ENCODE data around the gene SLC8A2. TPM values are rescaled to one million over a fixed set of nuclear protein-coding genes. Genes with fewer than 3 reads are reported as not detected.
A peak's percentile ranks its signal among the peaks of the same experiment; 100 is the strongest.

Gene SLC8A2
- total RNA-seq, 1 donor from 2014 or later, result 0.27 TPM

- intact Hi-C loops (cut with DNase I), result no loop called here
- DNase-seq, result no peak
Measured at GRCh38 chr19:47476438-47476972, 4.8 kb upstream of the SLC8A2 start.

GRCh38 chr19:47475465-47475864 is 3.8 kb upstream of the SLC8A2 start:
- Histone ChIP-seq H3K36me3 (no peaks in the 10 kb centered on the region), H3K4me1 (no peaks in the 10 kb centered on the region), H3K9me3 (no peaks in the 10 kb centered on the region), H3K4me3 (no peak overlapping the region), H3K27ac (no peak overlapping the region), H3K27me3 (ENCODE audit: low read depth) (peaks cover 28% of the 10 kb centered on the region)
- ATAC-seq, result peak; percentile 36 to 54
- DNase-seq, result peak; percentile 75
- TF ChIP-seq, protein P1, sequence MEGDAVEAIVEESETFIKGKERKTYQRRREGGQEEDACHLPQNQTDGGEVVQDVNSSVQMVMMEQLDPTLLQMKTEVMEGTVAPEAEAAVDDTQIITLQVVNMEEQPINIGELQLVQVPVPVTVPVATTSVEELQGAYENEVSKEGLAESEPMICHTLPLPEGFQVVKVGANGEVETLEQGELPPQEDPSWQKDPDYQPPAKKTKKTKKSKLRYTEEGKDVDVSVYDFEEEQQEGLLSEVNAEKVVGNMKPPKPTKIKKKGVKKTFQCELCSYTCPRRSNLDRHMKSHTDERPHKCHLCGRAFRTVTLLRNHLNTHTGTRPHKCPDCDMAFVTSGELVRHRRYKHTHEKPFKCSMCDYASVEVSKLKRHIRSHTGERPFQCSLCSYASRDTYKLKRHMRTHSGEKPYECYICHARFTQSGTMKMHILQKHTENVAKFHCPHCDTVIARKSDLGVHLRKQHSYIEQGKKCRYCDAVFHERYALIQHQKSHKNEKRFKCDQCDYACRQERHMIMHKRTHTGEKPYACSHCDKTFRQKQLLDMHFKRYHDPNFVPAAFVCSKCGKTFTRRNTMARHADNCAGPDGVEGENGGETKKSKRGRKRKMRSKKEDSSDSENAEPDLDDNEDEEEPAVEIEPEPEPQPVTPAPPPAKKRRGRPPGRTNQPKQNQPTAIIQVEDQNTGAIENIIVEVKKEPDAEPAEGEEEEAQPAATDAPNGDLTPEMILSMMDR (IDR thresholded peaks at IDR 0.05), result no peak
- intact Hi-C loops (cut with DNase I), result no loop called here

More at GRCh38 chr19:47476438-47476972, 4.8 kb upstream of the SLC8A2 start:
- Histone ChIP-seq H3K4me3 (no peak overlapping the region), H3K27me3 (ENCODE audit: low read depth) (peaks cover 18% of the 10 kb centered on the region), H3K36me3 (no peaks in the 10 kb centered on the region), H3K27ac (no peak overlapping the region), H3K4me1 (no peaks in the 10 kb centered on the region), H3K9me3 (no peaks in the 10 kb centered on the region)
- TF ChIP-seq, protein P1 (IDR thresholded peaks at IDR 0.05), result no peak
- no peak for ATAC-seq

DNA sequence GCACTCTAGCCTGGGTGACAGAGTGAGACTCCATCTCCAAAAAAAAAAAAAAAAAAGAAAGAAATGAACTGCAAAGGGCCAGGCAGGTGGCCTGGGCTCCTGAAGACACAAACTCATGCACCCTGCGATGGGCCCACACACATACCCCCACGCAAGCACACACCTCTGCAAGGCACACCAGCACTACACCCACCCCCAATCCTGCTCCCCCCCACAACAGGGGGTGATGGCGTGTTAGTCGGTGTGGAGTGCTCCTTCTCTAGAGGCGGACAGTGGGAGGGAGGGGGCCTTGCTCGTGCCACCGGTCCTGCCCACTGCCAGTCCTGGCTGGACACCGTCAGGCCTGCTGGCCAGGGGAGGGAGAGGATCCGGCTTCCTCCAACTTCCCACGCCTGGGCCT is 1.6 kb upstream of the SLC8A2 start:
- no peak for ATAC-seq
- TF ChIP-seq, protein P1 (IDR thresholded peaks at IDR 0.05), result no peak
- no peak overlapping the region for H3K4me3 ChIP-seq
- DNase-seq, result no peak
- no peaks in the 10 kb centered on the region for H3K36me3 ChIP-seq
- peaks cover 45% of the 10 kb centered on the region for H3K27me3 ChIP-seq (ENCODE audit: low read depth)
- intact Hi-C loops (cut with DNase I), result no loop called here
- no peaks in the 10 kb centered on the region for H3K4me1 ChIP-seq
- no peaks in the 10 kb centered on the region for H3K9me3 ChIP-seq
- H3K27ac ChIP-seq, result no peak overlapping the region

- Histone ChIP-seq H3K27me3 (ENCODE audit: low read depth) (peaks cover 48% of the 10 kb centered on the region), H3K4me1 (no peaks in the 10 kb centered on the region), H3K4me3 (no peak overlapping the region), H3K27ac (no peak overlapping the region), H3K9me3 (no peaks in the 10 kb centered on the region), H3K36me3 (no peaks in the 10 kb centered on the region)
- no peak for DNase-seq
- ATAC-seq, result no peak
- intact Hi-C loops (cut with DNase I), result no loop called here
- TF ChIP-seq, protein P1 (IDR thresholded peaks at IDR 0.05), result no peak
Measured at GRCh38 chr19:47471381-47471732, 336 bp downstream of the SLC8A2 start.

DNA sequence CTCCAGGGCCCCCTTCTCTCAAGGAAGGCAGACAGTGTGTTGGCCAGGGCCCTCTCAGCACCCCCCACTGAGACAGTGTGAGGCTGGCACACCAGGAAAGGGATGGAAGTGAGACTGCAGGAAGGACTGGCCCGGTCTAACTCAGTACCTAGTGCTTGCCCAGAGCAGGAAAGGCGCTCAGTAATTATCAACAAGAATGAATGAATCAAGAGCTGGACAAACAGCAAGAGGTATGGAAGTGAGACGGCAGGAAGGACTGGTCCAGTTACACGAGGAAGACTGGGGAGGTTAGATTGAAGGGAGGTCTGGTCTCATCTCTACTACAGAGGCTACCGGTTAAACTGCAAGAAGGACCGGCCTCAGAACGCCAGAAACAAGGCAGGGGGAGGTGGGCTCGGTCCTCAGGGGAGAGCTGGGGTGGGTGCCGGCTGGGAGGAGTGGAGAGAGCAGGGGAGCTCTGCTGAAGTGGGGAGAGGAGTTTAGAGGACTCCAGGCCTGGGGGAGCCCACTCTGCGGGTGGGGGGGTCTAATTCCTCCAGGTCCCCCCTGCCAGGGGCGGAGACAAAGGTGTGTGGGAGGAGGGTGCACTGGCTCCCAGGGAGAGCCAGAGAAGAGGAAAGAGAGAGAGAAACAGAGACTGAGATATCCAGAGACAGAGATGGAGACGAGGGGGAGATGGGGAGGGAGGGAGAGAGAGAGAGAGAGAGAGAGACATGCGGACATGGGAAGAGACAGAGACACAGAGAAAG is 1.1 kb downstream of the SLC8A2 start:
- DNase-seq (no peak), ATAC-seq (no peak)
- H3K4me3 ChIP-seq, result no peak overlapping the region
- TF ChIP-seq, protein P1 (IDR thresholded peaks at IDR 0.05), result no peak
- no peaks in the 10 kb centered on the region for H3K4me1 ChIP-seq
- intact Hi-C loops (cut with DNase I), result no loop called here
- no peaks in the 10 kb centered on the region for H3K36me3 ChIP-seq
- H3K9me3 ChIP-seq, result no peaks in the 10 kb centered on the region
- peaks cover 53% of the 10 kb centered on the region for H3K27me3 ChIP-seq (ENCODE audit: low read depth)
- no peak overlapping the region for H3K27ac ChIP-seq

Data from lower lobe of right lung (tissue), 2 donors.